Epithelial cell of esophagus (primary cell): Measurements from ENCODE around the gene PGBD5.

Source experiments
- DNase-seq: peaks from one replicate; pipeline ENCODE4 v3.0.0; 2010; ENCODE audit warnings: low read depth
- H3K4me3 ChIP-seq: 2 replicates; pipeline ENCODE4 v1.5.1; 2011; ENCODE audit warnings: mild to moderate bottlenecking, low read length, control low read depth
- TF ChIP-seq, protein P1 (sequence below): IDR thresholded peaks from 2 replicates; pipeline ENCODE4 v1.5.1; 2011; ENCODE audit warnings: low read depth, mild to moderate bottlenecking, low read length, control low read depth, inconsistent platforms; ENCODE audit not compliant: insufficient read depth; ENCODE audit errors: missing control alignments

PGBD5 gene

GRCh38 chr1:230289350-230289644, 136.8 kb downstream of the PGBD5 start:
- H3K4me3 ChIP-seq: no peak overlapping the region
- TF ChIP-seq, protein P1, sequence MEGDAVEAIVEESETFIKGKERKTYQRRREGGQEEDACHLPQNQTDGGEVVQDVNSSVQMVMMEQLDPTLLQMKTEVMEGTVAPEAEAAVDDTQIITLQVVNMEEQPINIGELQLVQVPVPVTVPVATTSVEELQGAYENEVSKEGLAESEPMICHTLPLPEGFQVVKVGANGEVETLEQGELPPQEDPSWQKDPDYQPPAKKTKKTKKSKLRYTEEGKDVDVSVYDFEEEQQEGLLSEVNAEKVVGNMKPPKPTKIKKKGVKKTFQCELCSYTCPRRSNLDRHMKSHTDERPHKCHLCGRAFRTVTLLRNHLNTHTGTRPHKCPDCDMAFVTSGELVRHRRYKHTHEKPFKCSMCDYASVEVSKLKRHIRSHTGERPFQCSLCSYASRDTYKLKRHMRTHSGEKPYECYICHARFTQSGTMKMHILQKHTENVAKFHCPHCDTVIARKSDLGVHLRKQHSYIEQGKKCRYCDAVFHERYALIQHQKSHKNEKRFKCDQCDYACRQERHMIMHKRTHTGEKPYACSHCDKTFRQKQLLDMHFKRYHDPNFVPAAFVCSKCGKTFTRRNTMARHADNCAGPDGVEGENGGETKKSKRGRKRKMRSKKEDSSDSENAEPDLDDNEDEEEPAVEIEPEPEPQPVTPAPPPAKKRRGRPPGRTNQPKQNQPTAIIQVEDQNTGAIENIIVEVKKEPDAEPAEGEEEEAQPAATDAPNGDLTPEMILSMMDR: no peak
- DNase-seq: no peak

- no peak for DNase-seq
- no peak overlapping the region for H3K4me3 ChIP-seq
- TF ChIP-seq, protein P1: no peak
These were observed 137.3 kb downstream of the PGBD5 start for GRCh38 chr1:230288641-230289349.

GRCh38 chr1:230287674-230288315, 138.3 kb downstream of the PGBD5 start:
- DNase-seq: no peak
- TF ChIP-seq, protein P1: no peak

GRCh38 chr1:230286890-230287269, 139.3 kb downstream of the PGBD5 start:
- no peak overlapping the region for H3K4me3 ChIP-seq
- no peak for DNase-seq
- TF ChIP-seq, protein P1: no peak

More at GRCh38 chr1:230287674-230288315, 138.3 kb downstream of the PGBD5 start:
- H3K4me3 ChIP-seq: no peak overlapping the region

- no peak for DNase-seq
- no peak overlapping the region for H3K4me3 ChIP-seq
- TF ChIP-seq, protein P1: no peak
These were observed 139.8 kb downstream of the PGBD5 start for GRCh38 chr1:230286166-230286889.

GRCh38 chr1:230285351-230285750, 140.8 kb downstream of the PGBD5 start:
- H3K4me3 ChIP-seq: no peak overlapping the region
- DNase-seq: no peak
- TF ChIP-seq, protein P1: no peak

DNA sequence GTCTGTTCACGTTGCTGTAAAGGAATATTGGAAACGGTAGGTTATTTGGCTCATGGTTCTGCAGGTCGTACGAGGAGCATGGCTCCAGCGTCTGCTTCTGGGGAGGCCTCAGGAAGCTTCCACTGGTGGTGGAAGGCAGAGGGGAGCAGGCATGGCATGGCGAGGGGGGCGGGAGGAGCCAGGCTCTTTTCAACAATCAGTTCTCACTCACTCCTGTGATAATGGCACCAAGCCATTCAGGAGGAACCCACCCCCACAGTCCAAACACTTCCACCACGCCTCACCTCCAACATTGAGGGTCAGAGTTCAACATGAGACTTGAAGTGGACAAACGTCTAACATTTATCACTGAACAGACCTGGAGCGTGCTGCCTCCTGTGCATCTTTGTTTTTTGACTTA, 141.2 kb downstream of the PGBD5 start:
- H3K4me3 ChIP-seq: no peak overlapping the region
- TF ChIP-seq, protein P1: no peak
- DNase-seq: no peak
